ENCODE data around the gene RSAD2.

- TF ChIP-seq CTCF (IDR thresholded peaks at IDR 0.05; ENCODE audit: insufficient read depth, low read length, poor library complexity, severe bottlenecking), result no peak
- no peak for TF ChIP-seq EZH2phosphoT487 (conservative IDR thresholded peaks at IDR 0.05; ENCODE audit: low read length)
Observed at GRCh38 chr2:6888724-6889123, 11.1 kb downstream of the RSAD2 start.
